GM23338 (cell line): Measurements from ENCODE around the gene ATF7. TPM values are rescaled to one million over a fixed set of nuclear protein-coding genes. Genes with fewer than 3 reads are reported as not detected.

Experiments used
- ATAC-seq: fragments of 200-7000 bp; cut with Tn5 transposase; 3 replicates; pipeline ENCODE4 v1.9.1; 2020
- DNase-seq: peaks from one replicate; pipeline ENCODE4 v3.0.0-alpha.2; 2015; ENCODE audit warnings: low spot score
- H2AFZ ChIP-seq: fragments of 200-600 bp; sonication (generic); 2 replicates; pipeline ENCODE4 v1.8.0; 2016; ENCODE audit warnings: antibody characterized with exemption, mild to moderate bottlenecking, moderate library complexity
- H3F3A ChIP-seq: fragments of 200-600 bp; sonication (generic); replicated peaks from 2 replicates; pipeline ENCODE4 v1.8.0; 2017; ENCODE audit warnings: antibody characterized with exemption, mixed run types, low read depth
- H3K27ac ChIP-seq: fragments of 200-600 bp; sonication (generic); 2 replicates; pipeline ENCODE4 v1.6.1; 2016; ENCODE audit warnings: low read depth
- H3K27me3 ChIP-seq: fragments of 200-600 bp; sonication (generic); 2 replicates; pipeline ENCODE4 v1.8.0; 2016; ENCODE audit warnings: mild to moderate bottlenecking, mixed run types, moderate library complexity; ENCODE audit not compliant: insufficient read depth
- H3K36me3 ChIP-seq: fragments of 200-600 bp; sonication (generic); 2 replicates; pipeline ENCODE4 v1.8.0; 2016; ENCODE audit warnings: mild to moderate bottlenecking; ENCODE audit not compliant: insufficient read depth
- H3K4me1 ChIP-seq: fragments of 200-600 bp; sonication (generic); 2 replicates; pipeline ENCODE4 v1.8.0; 2016; ENCODE audit warnings: mild to moderate bottlenecking, moderate library complexity; ENCODE audit not compliant: insufficient read depth
- H3K4me2 ChIP-seq: fragments of 200-600 bp; sonication (generic); 2 replicates; pipeline ENCODE4 v1.7.1; 2017; ENCODE audit warnings: mixed run types
- H3K4me3 ChIP-seq: fragments of 200-600 bp; sonication (generic); 2 replicates; pipeline ENCODE4 v1.6.1; 2016; ENCODE audit warnings: mixed run types
- H3K79me2 ChIP-seq: fragments of 200-600 bp; sonication (generic); replicated peaks from 2 replicates; pipeline ENCODE4 v1.8.0; 2017; ENCODE audit warnings: mild to moderate bottlenecking; ENCODE audit not compliant: insufficient read depth
- H3K9me2 ChIP-seq: fragments of 200-600 bp; sonication (generic); 2 replicates; pipeline ENCODE4 v1.8.0; 2017; ENCODE audit not compliant: insufficient read depth
- H4K20me1 ChIP-seq: fragments of 200-600 bp; sonication (generic); replicated peaks from 2 replicates; pipeline ENCODE4 v1.8.0; 2017; ENCODE audit warnings: mild to moderate bottlenecking; ENCODE audit not compliant: insufficient read depth
- H3K27ac Mint-ChIP-seq: 2 replicates; pipeline ENCODE4 v1.8.0; 2020; ENCODE audit warnings: inconsistent platforms, mild to moderate bottlenecking, moderate library complexity, mixed read lengths
- H3K27me3 Mint-ChIP-seq: 3 replicates; pipeline ENCODE4 v1.8.0; 2022; ENCODE audit warnings: low read depth, mild to moderate bottlenecking, moderate library complexity, mixed read lengths, inconsistent platforms; ENCODE audit not compliant: insufficient read depth, poor library complexity
- H3K36me3 Mint-ChIP-seq: 3 replicates; pipeline ENCODE4 v1.8.0; 2021; ENCODE audit warnings: low read depth, mild to moderate bottlenecking, inconsistent platforms, moderate library complexity, mixed read lengths
- H3K4me1 Mint-ChIP-seq: 3 replicates; pipeline ENCODE4 v1.8.0; 2020; ENCODE audit warnings: mild to moderate bottlenecking, inconsistent platforms, mixed read lengths
- H3K4me3 Mint-ChIP-seq: 3 replicates; pipeline ENCODE4 v1.8.0; 2021; ENCODE audit warnings: moderate library complexity, mild to moderate bottlenecking, inconsistent platforms, mixed read lengths
- H3K9me3 Mint-ChIP-seq: 3 replicates; pipeline ENCODE4 v1.8.0; 2020; ENCODE audit warnings: moderate library complexity, mild to moderate bottlenecking, inconsistent platforms, mixed read lengths
- EZH2 ChIP-seq: fragments of 200-600 bp; sonication (generic); IDR thresholded peaks from one replicate; pipeline ENCODE4 v1.8.0; 2017; ENCODE audit warnings: antibody characterized with exemption, mild to moderate bottlenecking, low read depth; ENCODE audit not compliant: unreplicated experiment
- ZNF462 ChIP-seq: fragments of 250-450 bp; sonication (Bioruptor Pico); IDR thresholded peaks from 2 replicates; pipeline ENCODE4 v1.5.0; 2020; ENCODE audit warnings: mild to moderate bottlenecking, moderate library complexity
- polyA plus RNA-seq: library from polyadenylated mRNA; unstranded; fragments of >200 nt; fragmentation: Nextera tagmentation; extraction: Ambion mirVana; gene quantifications from 2 replicates; pipeline ENCODE4 v1.2.1, GENCODE V29; 2016
- total RNA-seq: library from RNA; depleted of rRNA; stranded (reverse); fragments of >200 nt; shearing (Covaris generic); gene quantifications from 2 replicates; pipeline ENCODE4 v1.2.3, GENCODE V29; 2014
- TF ChIP-seq, protein P1 (sequence below), 2 experiments: fragments of 200-600 bp in 1 of 2; sonication (generic) in 1 of 2; conservative IDR thresholded peaks; 2 replicates each; pipeline versions ENCODE4 v1.5.1 to v1.6.1; 2016 to 2017; ENCODE audit warnings: antibody characterized with exemption in 2 of 2, low read depth in 2 of 2, mild to moderate bottlenecking in 2 of 2, moderate library complexity in 1 of 2

ATF7 gene
- total and polyA plus RNA-seq, 2 experiments from 2014 or later, result 13.9 to 16.3 TPM

- Mint-ChIP-seq H3K9me3 (no peaks in the 10 kb centered on the region), H3K4me3 (no peak overlapping the region), H3K36me3 (peaks cover 17% of the 10 kb centered on the region), H3K4me1 (no peaks in the 10 kb centered on the region), H3K27ac (no peak overlapping the region), H3K27me3 (peaks cover 2% of the 10 kb centered on the region)
- Histone ChIP-seq H3F3A (no peaks in the 10 kb centered on the region), H3K27ac (0 out of 2 replicates have a peak overlapping the region, but pooled peaks have one; percentile 48), H3K79me2 (no peaks in the 10 kb centered on the region), H4K20me1 (no peaks in the 10 kb centered on the region), H3K4me1 (no peaks in the 10 kb centered on the region), H3K36me3 (peaks cover 11% of the 10 kb centered on the region), H3K4me2 (no peak overlapping the region), H3K4me3 (no peak overlapping the region), H3K9me2 (no peaks in the 10 kb centered on the region), H2AFZ (no peak overlapping the region), H3K27me3 (no peaks in the 10 kb centered on the region)
- TF ChIP-seq ZNF462 (CRISPR knock-in tag) (no peak), EZH2 (no peak)
- TF ChIP-seq, protein P1, sequence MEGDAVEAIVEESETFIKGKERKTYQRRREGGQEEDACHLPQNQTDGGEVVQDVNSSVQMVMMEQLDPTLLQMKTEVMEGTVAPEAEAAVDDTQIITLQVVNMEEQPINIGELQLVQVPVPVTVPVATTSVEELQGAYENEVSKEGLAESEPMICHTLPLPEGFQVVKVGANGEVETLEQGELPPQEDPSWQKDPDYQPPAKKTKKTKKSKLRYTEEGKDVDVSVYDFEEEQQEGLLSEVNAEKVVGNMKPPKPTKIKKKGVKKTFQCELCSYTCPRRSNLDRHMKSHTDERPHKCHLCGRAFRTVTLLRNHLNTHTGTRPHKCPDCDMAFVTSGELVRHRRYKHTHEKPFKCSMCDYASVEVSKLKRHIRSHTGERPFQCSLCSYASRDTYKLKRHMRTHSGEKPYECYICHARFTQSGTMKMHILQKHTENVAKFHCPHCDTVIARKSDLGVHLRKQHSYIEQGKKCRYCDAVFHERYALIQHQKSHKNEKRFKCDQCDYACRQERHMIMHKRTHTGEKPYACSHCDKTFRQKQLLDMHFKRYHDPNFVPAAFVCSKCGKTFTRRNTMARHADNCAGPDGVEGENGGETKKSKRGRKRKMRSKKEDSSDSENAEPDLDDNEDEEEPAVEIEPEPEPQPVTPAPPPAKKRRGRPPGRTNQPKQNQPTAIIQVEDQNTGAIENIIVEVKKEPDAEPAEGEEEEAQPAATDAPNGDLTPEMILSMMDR (conservative IDR thresholded peaks at IDR 0.05; ENCODE audit: low read depth in 2 of 2), result no peak
- ATAC-seq (no peak), DNase-seq (no peak)
These were observed 92.7 kb downstream of the ATF7 start for GRCh38 chr12:53533471-53533870.
